WTC11 (cell line): Measurements from ENCODE around the gene GZMM. TPM values are rescaled to one million over a fixed set of nuclear protein-coding genes. Genes with fewer than 3 reads are reported as not detected.

ENCODE experiments used
- ATAC-seq: fragments of 200-7000 bp; cut with Tn5 transposase; 2 replicates; pipeline ENCODE4 v1.10.0; 2021; ENCODE audit warnings: mild to moderate bottlenecking, moderate library complexity
- CTCF ChIA-PET: fragments of 300-600 bp; sonication (Branson Sonifier 250); formaldehyde crosslinking; loops from one replicate; lab custom pipeline; 2021; ENCODE audit warnings: antibody characterized with exemption; lab: Charles Lee
- POLR2A ChIA-PET: fragments of 350-600 bp; sonication (Branson Sonifier 250); formaldehyde crosslinking; loops from one replicate; lab custom pipeline; 2021; ENCODE audit warnings: antibody characterized with exemption; lab: Charles Lee
- DNase-seq: peaks from one replicate; pipeline ENCODE4 v3.0.0; 2021; ENCODE audit warnings: low spot score
- H3K27ac Mint-ChIP-seq: 2 replicates; pipeline ENCODE4 v1.8.0; 2021; ENCODE audit warnings: mixed read lengths
- H3K27me3 Mint-ChIP-seq: 2 replicates; pipeline ENCODE4 v1.8.0; 2021; ENCODE audit warnings: low read depth, mild to moderate bottlenecking, moderate library complexity, mixed read lengths
- H3K36me3 Mint-ChIP-seq: 2 replicates; pipeline ENCODE4 v1.8.0; 2021; ENCODE audit warnings: mixed read lengths
- H3K4me1 Mint-ChIP-seq: 2 replicates; pipeline ENCODE4 v1.8.0; 2022; ENCODE audit warnings: mixed read lengths
- H3K4me3 Mint-ChIP-seq: 2 replicates; pipeline ENCODE4 v1.8.0; 2021; ENCODE audit warnings: mild to moderate bottlenecking, moderate library complexity, mixed read lengths
- H3K9me3 Mint-ChIP-seq: 2 replicates; pipeline ENCODE4 v1.8.0; 2021; ENCODE audit warnings: mixed read lengths
- ATF6 ChIP-seq: sonication (generic); formaldehyde crosslinking; IDR thresholded peaks from 2 replicates; pipeline ENCODE4 v1.8.1; 2023; ENCODE audit warnings: mild to moderate bottlenecking, missing genetic modification reagents
- CDX4 ChIP-seq: fragments of 250-450 bp; sonication (Bioruptor Pico); IDR thresholded peaks from 2 replicates; pipeline ENCODE4 v1.9.0; 2021; ENCODE audit warnings: moderate library complexity, mild to moderate bottlenecking, inconsistent platforms, borderline replicate concordance
- E2F1 ChIP-seq: sonication (generic); formaldehyde crosslinking; IDR thresholded peaks from 2 replicates; pipeline ENCODE4 v1.8.0; 2022; ENCODE audit warnings: mild to moderate bottlenecking, missing genetic modification reagents
- E2F5 ChIP-seq: sonication (generic); formaldehyde crosslinking; IDR thresholded peaks from 2 replicates; pipeline ENCODE4 v1.8.1; 2022; ENCODE audit warnings: mild to moderate bottlenecking, moderate library complexity, missing genetic modification reagents
- FOXJ3 ChIP-seq: sonication (generic); formaldehyde crosslinking; IDR thresholded peaks from 2 replicates; pipeline ENCODE4 v1.9.0; 2021; ENCODE audit warnings: missing genetic modification reagents, mild to moderate bottlenecking, borderline replicate concordance
- GRHL2 ChIP-seq: fragments of 250-450 bp; sonication (Bioruptor Pico); IDR thresholded peaks from 2 replicates; pipeline ENCODE4 v1.8.0; 2022; ENCODE audit warnings: mild to moderate bottlenecking, moderate library complexity; ENCODE audit not compliant: insufficient replicate concordance, severe bottlenecking
- HMGXB4 ChIP-seq: sonication (generic); formaldehyde crosslinking; IDR thresholded peaks from 2 replicates; pipeline ENCODE4 v1.8.1; 2023; ENCODE audit warnings: mild to moderate bottlenecking, moderate library complexity, missing genetic modification reagents
- JAZF1 ChIP-seq: fragments of 250-450 bp; sonication (Bioruptor Pico); IDR thresholded peaks from 2 replicates; pipeline ENCODE4 v1.9.0; 2021; ENCODE audit warnings: moderate library complexity, mild to moderate bottlenecking, inconsistent platforms
- KAT7 ChIP-seq: sonication (generic); formaldehyde crosslinking; IDR thresholded peaks from 2 replicates; pipeline ENCODE4 v1.8.1; 2023; ENCODE audit warnings: missing genetic modification reagents, mild to moderate bottlenecking, borderline replicate concordance
- MAX ChIP-seq: sonication (generic); formaldehyde crosslinking; IDR thresholded peaks from 2 replicates; pipeline ENCODE4 v1.8.0; 2022; ENCODE audit warnings: mild to moderate bottlenecking, missing genetic modification reagents
- PRDM15 ChIP-seq: sonication (generic); formaldehyde crosslinking; IDR thresholded peaks from 2 replicates; pipeline ENCODE4 v1.8.0; 2022; ENCODE audit warnings: missing genetic modification reagents
- SOX15 ChIP-seq: fragments of 250-450 bp; sonication (Bioruptor Pico); IDR thresholded peaks from 2 replicates; pipeline ENCODE4 v1.9.0; 2021; ENCODE audit warnings: mild to moderate bottlenecking
- STAT6 ChIP-seq: sonication (generic); formaldehyde crosslinking; conservative IDR thresholded peaks from 2 replicates; pipeline ENCODE4 v1.8.1; 2023; ENCODE audit warnings: mild to moderate bottlenecking, low read depth, missing genetic modification reagents, moderate library complexity
- TEAD1 ChIP-seq: sonication (generic); formaldehyde crosslinking; IDR thresholded peaks from 2 replicates; pipeline ENCODE4 v1.8.0; 2022; ENCODE audit warnings: mild to moderate bottlenecking, missing genetic modification reagents
- TP53 ChIP-seq: sonication (generic); formaldehyde crosslinking; IDR thresholded peaks from 2 replicates; pipeline ENCODE4 v1.8.1; 2023; ENCODE audit warnings: mild to moderate bottlenecking, missing genetic modification reagents
- ZBTB21 ChIP-seq: sonication (generic); formaldehyde crosslinking; IDR thresholded peaks from 2 replicates; pipeline ENCODE4 v1.8.1; 2023; ENCODE audit warnings: mild to moderate bottlenecking, missing genetic modification reagents, borderline replicate concordance
- ZNF263 ChIP-seq: sonication (generic); formaldehyde crosslinking; IDR thresholded peaks from 2 replicates; pipeline ENCODE4 v1.8.1; 2022; ENCODE audit warnings: low read depth, mild to moderate bottlenecking, moderate library complexity, missing genetic modification reagents
- ZNF671 ChIP-seq: fragments of 250-450 bp; sonication (Bioruptor Pico); IDR thresholded peaks from 2 replicates; pipeline ENCODE4 v1.8.0; 2021; ENCODE audit warnings: mild to moderate bottlenecking
- total RNA-seq: library from RNA; stranded (reverse); gene quantifications from 3 replicates; pipeline ENCODE4 v1.2.3, GENCODE V29; 2021
- TF ChIP-seq, protein P1 (sequence below): sonication (generic); formaldehyde crosslinking; conservative IDR thresholded peaks from 2 replicates; pipeline ENCODE4 v1.8.1; 2022; ENCODE audit warnings: mild to moderate bottlenecking, missing genetic modification reagents

GZMM gene
- total RNA-seq, 1 experiment from 2014 or later = 0.68 TPM

- TF ChIP-seq STAT6 (CRISPR knock-in tag) (no peak), TEAD1 (CRISPR knock-in tag) (no peak), GRHL2 (CRISPR knock-in tag) (no peak), ZNF671 (CRISPR knock-in tag) (no peak), ZNF263 (CRISPR knock-in tag) (no peak), HMGXB4 (peak; percentile 59; the same call in 1 of the 2 replicates), MAX (peak; percentile 89), SOX15 (no peak)
- TF ChIP-seq, protein P1, sequence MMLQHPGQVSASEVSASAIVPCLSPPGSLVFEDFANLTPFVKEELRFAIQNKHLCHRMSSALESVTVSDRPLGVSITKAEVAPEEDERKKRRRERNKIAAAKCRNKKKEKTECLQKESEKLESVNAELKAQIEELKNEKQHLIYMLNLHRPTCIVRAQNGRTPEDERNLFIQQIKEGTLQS (CRISPR knock-in tag) = no peak
Measured at GRCh38 chr19:510606-511100, 33.2 kb upstream of the GZMM start (continued).

- POLR2A ChIA-PET = interaction anchor here (0.7 to 1.6 kb wide), 4 partner anchors 20 to 122 kb away, joined by 4 to 5 read pairs (median 4); partner anchors contain the start of gene BSG
- peak overlapping the region; percentile 53 for H3K4me3 Mint-ChIP-seq
- TF ChIP-seq JAZF1 (CRISPR knock-in tag) = no peak
- TF ChIP-seq ATF6 (CRISPR knock-in tag) = no peak
- TF ChIP-seq CDX4 (CRISPR knock-in tag) = no peak
- peak; percentile 88 for TF ChIP-seq ZBTB21 (CRISPR knock-in tag)
- TF ChIP-seq ZNF263 (CRISPR knock-in tag) = no peak
- no peak for TF ChIP-seq PRDM15
- TF ChIP-seq E2F5 (CRISPR knock-in tag) = no peak
- TF ChIP-seq FOXJ3 (CRISPR knock-in tag) = no peak
- no peak for TF ChIP-seq KAT7 (CRISPR knock-in tag)
- no peak for TF ChIP-seq TP53 (CRISPR knock-in tag)
- no peak for TF ChIP-seq E2F1 (CRISPR knock-in tag)
Measured at GRCh38 chr19:511101-511851, 32.6 kb upstream of the GZMM start.

More at GRCh38 chr19:511101-511851, 32.6 kb upstream of the GZMM start:
- Mint-ChIP-seq H3K9me3 (peaks cover 8% of the 10 kb centered on the region; the same call in 1 of the 2 replicates), H3K36me3 (peaks cover 13% of the 10 kb centered on the region), H3K4me1 (peaks cover 18% of the 10 kb centered on the region), H3K27me3 (peaks cover 13% of the 10 kb centered on the region), H3K27ac (peak overlapping the region; percentile 65)
- ATAC-seq (peak; percentile 2), DNase-seq (peak; percentile 38)
- CTCF ChIA-PET = interaction anchor here (0.6 to 3.6 kb wide), 52 partner anchors 7 to 961 kb away, joined by 3 to 82 read pairs (median 4); partner anchors contain the start of genes BSG, C2CD4C, CDC34 and MADCAM1
